Panc1 (cell line): ENCODE data around the gene CCS. TPM values are rescaled to one million over a fixed set of nuclear protein-coding genes. Genes with fewer than 3 reads are reported as not detected.
A peak's percentile ranks its signal among the peaks of the same experiment; 100 is the strongest.

Experiments
- ATAC-seq: fragments of 200-7000 bp; cut with Tn5 transposase; 2 replicates; pipeline ENCODE4 v1.9.1; 2020; ENCODE audit warnings: mild to moderate bottlenecking, moderate library complexity
- BruUV-seq: library from RNA; stranded (reverse); fragments of 400-500 nt; replicated peaks from 2 replicates; lab custom pipeline; 2021; lab: Mats Ljungman, UMichigan
- CTCF ChIA-PET: fragments of 300-600 bp; sonication (Branson Sonifier 250); formaldehyde crosslinking; loops from one replicate; lab custom pipeline; 2022; ENCODE audit warnings: antibody characterized with exemption; lab: Charles Lee
- POLR2A ChIA-PET: fragments of 300-600 bp; sonication (Branson Sonifier 250); formaldehyde crosslinking; loops from one replicate; lab custom pipeline; 2022; ENCODE audit warnings: antibody characterized with exemption; lab: Charles Lee
- DNase-seq: peaks from one replicate; pipeline ENCODE4 v3.0.0-alpha.2; 2010; ENCODE audit warnings: low read depth, low spot score
- H3K27ac ChIP-seq: 2 replicates; pipeline ENCODE4 v1.5.1; 2011; ENCODE audit warnings: mild to moderate bottlenecking, low read length, inconsistent platforms
- H3K27me3 ChIP-seq: fragments of 200-500 bp; sonication (Bioruptor generic); 2 replicates; pipeline ENCODE4 v1.6.0; 2014; ENCODE audit warnings: low read length, inconsistent platforms; ENCODE audit not compliant: control insufficient read depth, insufficient read depth
- H3K36me3 ChIP-seq: fragments of 200-500 bp; sonication (Bioruptor generic); 2 replicates; pipeline ENCODE4 v1.5.1; 2014; ENCODE audit warnings: inconsistent platforms, mild to moderate bottlenecking, low read length, moderate library complexity; ENCODE audit not compliant: control insufficient read depth, insufficient read depth
- H3K4me1 ChIP-seq: 2 replicates; pipeline ENCODE4 v1.5.1; 2011; ENCODE audit warnings: inconsistent platforms, mild to moderate bottlenecking, low read length, moderate library complexity; ENCODE audit not compliant: control insufficient read depth, insufficient read depth
- H3K4me3 ChIP-seq, 2 experiments: 2 replicates each; pipeline ENCODE4 v1.5.1; 2011 to 2012; ENCODE audit warnings: low read depth in 2 of 2, low read length in 2 of 2, mild to moderate bottlenecking in 2 of 2, inconsistent platforms in 1 of 2, moderate library complexity in 1 of 2
- H3K9me3 ChIP-seq: fragments of 200-500 bp; sonication (Bioruptor generic); 2 replicates; pipeline ENCODE4 v1.5.1; 2014; ENCODE audit warnings: low read depth, mild to moderate bottlenecking, inconsistent platforms, low read length, moderate library complexity; ENCODE audit not compliant: control insufficient read depth, insufficient read depth
- CTCF ChIP-seq: fragments of 450-650 bp; IDR thresholded peaks from 2 replicates; pipeline ENCODE4 v1.5.1; 2017; ENCODE audit warnings: mild to moderate bottlenecking
- POLR2AphosphoS5 ChIP-seq: IDR thresholded peaks from 2 replicates; pipeline ENCODE4 v1.6.1; 2012; ENCODE audit warnings: mild to moderate bottlenecking, low read depth, low read length, moderate library complexity
- REST ChIP-seq, 2 experiments: IDR thresholded peaks; 2 replicates each; pipeline ENCODE4 v1.6.1; 2011 to 2012; ENCODE audit warnings: low read depth in 2 of 2, control low read depth in 1 of 2, low read length in 1 of 2, mild to moderate bottlenecking in 1 of 2, moderate library complexity in 1 of 2; ENCODE audit not compliant: insufficient read depth in 1 of 2
- SIN3A ChIP-seq: IDR thresholded peaks from 2 replicates; pipeline ENCODE4 v1.6.1; 2012; ENCODE audit warnings: low read depth, mild to moderate bottlenecking, low read length, moderate library complexity, borderline replicate concordance; ENCODE audit not compliant: insufficient read depth
- TCF7L2 ChIP-seq: IDR thresholded peaks from 2 replicates; pipeline ENCODE4 v1.6.1; 2011; ENCODE audit warnings: mild to moderate bottlenecking, low read depth, low read length, inconsistent platforms
- in situ Hi-C: cut with HindIII; loops from 2 replicates; pipeline ENCODE4 v1.10.0; 2016; ENCODE audit warnings: low sequenced_read_pairs, low pct_unique_long_range_greater_than_20kb
- intact Hi-C: fragments of 100-400 bp; cut with micrococcal nuclease; formaldehyde crosslinking; loops from one replicate; pipeline ENCODE4 v1.10.0; 2022; ENCODE audit not compliant: unreplicated experiment
- total RNA-seq: library from RNA; stranded (reverse); gene quantifications from one replicate; pipeline ENCODE4 v1.2.1, GENCODE V29; 2021; ENCODE audit not compliant: unreplicated experiment

The CCS gene
- total RNA-seq, 1 experiment from 2014 or later: 55.3 TPM

GRCh38 chr11:66609721-66610617 is 17.0 kb downstream of the CCS start:
- ChIA-PET CTCF (no interaction called here), POLR2A (no interaction called here)
- BruUV-seq: TSS peak; percentile 46
- H3K4me1 ChIP-seq: no peaks in the 10 kb centered on the region
- H3K27ac ChIP-seq: no peak overlapping the region
- DNase-seq (no peak), ATAC-seq (no peak)
- TF ChIP-seq SIN3A (no peak), CTCF (no peak), TCF7L2 (no peak), POLR2AphosphoS5 (no peak), REST (IDR thresholded peaks at IDR 0.05; ENCODE audit: insufficient read depth in 1 of 2, low read depth in 2 of 2, low read length in 1 of 2) (no peak)
- H3K36me3 ChIP-seq: no peaks in the 10 kb centered on the region
- H3K4me3 ChIP-seq: no peak overlapping the region
- no peaks in the 10 kb centered on the region for H3K27me3 ChIP-seq
- intact Hi-C loops (no loop called here), in situ Hi-C loops (no loop called here)
- no peaks in the 10 kb centered on the region for H3K9me3 ChIP-seq

GRCh38 chr11:66612458-66612857 is 19.5 kb downstream of the CCS start:
- POLR2A ChIA-PET: no interaction called here
- no peaks in the 10 kb centered on the region for H3K9me3 ChIP-seq
- CTCF ChIA-PET: no interaction called here
- DNase-seq (no peak), ATAC-seq (no peak)
- H3K27me3 ChIP-seq: no peaks in the 10 kb centered on the region
- no TSS peak for BruUV-seq
- H3K4me3 ChIP-seq: no peak overlapping the region
- in situ Hi-C loops: no loop called here
- intact Hi-C loops: no loop called here
- peaks cover 2% of the 10 kb centered on the region; the same call in 1 of the 2 replicates for H3K36me3 ChIP-seq
- no peak overlapping the region for H3K27ac ChIP-seq
- 0 out of 2 replicates have a peak, but pooled peaks cover 5% of the 10 kb centered on the region for H3K4me1 ChIP-seq
- TF ChIP-seq CTCF: no peak
- no peak for TF ChIP-seq TCF7L2
